K562 (cell line): ENCODE measurements around the gene UBE2K. TPM values are rescaled to one million over a fixed set of nuclear protein-coding genes. Genes with fewer than 3 reads are reported as not detected.
A peak's percentile ranks its signal among the peaks of the same experiment; 100 is the strongest.

Experiments
- ATAC-seq: fragments of 200-7000 bp; cut with Tn5 transposase; 3 replicates; pipeline ENCODE4 v1.9.1; 2020; ENCODE audit warnings: moderate library complexity
- BruUV-seq: library from RNA; stranded (reverse); fragments of 400-500 nt; replicated peaks from 2 replicates; lab custom pipeline; 2021; lab: Mats Ljungman, UMichigan
- CTCF ChIA-PET: fragments of 300-600 bp; formaldehyde crosslinking; extraction: SDS; loops from one replicate; lab custom pipeline; 2021; ENCODE audit warnings: low intra/inter-chr PET ratio; lab: Yijun Ruan, JAX
- POLR2A ChIA-PET: fragments of 300-600, 350-650 bp; sonication (Branson Sonifier 250); formaldehyde crosslinking; extraction: SDS; loops from one replicate; lab custom pipeline; 2021; ENCODE audit warnings: antibody characterized with exemption, inconsistent platforms; lab: Yijun Ruan, JAX
- DNase-seq, 4 experiments: peaks; one replicate each; pipeline versions ENCODE4 v3.0.0 to v3.0.0-alpha.2; 2011 to 2018; ENCODE audit warnings: low spot score in 3 of 4, mixed read lengths in 3 of 4; ENCODE audit errors: extremely low read depth in 1 of 4
- FAIRE-seq: peaks from 2 replicates; lab custom pipeline; 2011; peaks lifted over from hg19 to GRCh38; lab: Jason Lieb, UNC
- H2AFZ ChIP-seq: 2 replicates; pipeline ENCODE4 v1.6.0; 2011; ENCODE audit warnings: low read depth, low read length, control low read depth, inconsistent platforms
- H3K27ac ChIP-seq: fragments of 200-600 bp; 3 replicates; pipeline ENCODE4 v1.8.0; 2011; ENCODE audit warnings: low read depth, mild to moderate bottlenecking, control low read depth, inconsistent platforms, low read length, moderate library complexity, mixed read lengths; ENCODE audit errors: extremely low read depth
- H3K27me3 ChIP-seq, 2 experiments: fragments of 300-600 bp in 1 of 2; 2 replicates in 1 of 2; 3 replicates in 1 of 2; pipeline versions ENCODE4 v1.6.0 to v1.8.0; 2011; ENCODE audit warnings: inconsistent platforms in 2 of 2, low read length in 2 of 2, mild to moderate bottlenecking in 1 of 2, mixed read lengths in 1 of 2, moderate library complexity in 1 of 2; ENCODE audit not compliant: control insufficient read depth in 2 of 2, insufficient read depth in 2 of 2
- H3K36me3 ChIP-seq: fragments of 300-600 bp; 3 replicates; pipeline ENCODE4 v1.8.0; 2011; ENCODE audit warnings: mild to moderate bottlenecking, low read length, inconsistent platforms; ENCODE audit not compliant: control insufficient read depth, insufficient read depth
- H3K4me1 ChIP-seq, 2 experiments: fragments of 200-600 bp in 1 of 2; replicated peaks in 1 of 2; 2 replicates in 1 of 2; 3 replicates in 1 of 2; pipeline versions ENCODE4 v1.5.1 to v1.8.0; 2011; ENCODE audit warnings: inconsistent platforms in 2 of 2, low read length in 2 of 2, mild to moderate bottlenecking in 1 of 2, mixed read lengths in 1 of 2, moderate library complexity in 1 of 2; ENCODE audit not compliant: control insufficient read depth in 2 of 2, insufficient read depth in 2 of 2
- H3K4me2 ChIP-seq: 2 replicates; pipeline ENCODE4 v1.6.1; 2011; ENCODE audit warnings: low read length, control low read depth, inconsistent platforms, mixed read lengths; ENCODE audit not compliant: insufficient read depth
- H3K4me3 ChIP-seq: fragments of 200-600 bp; sonication (generic), shearing (Covaris generic); 2 replicates; pipeline ENCODE4 v1.5.1; 2016; ENCODE audit warnings: control low read depth, inconsistent platforms
- H3K79me2 ChIP-seq: fragments of 200-600 bp; 3 replicates; pipeline ENCODE4 v1.8.0; 2011; ENCODE audit warnings: low read length, inconsistent platforms; ENCODE audit not compliant: control insufficient read depth, insufficient read depth
- H3K9ac ChIP-seq, 2 experiments: 2 replicates each; pipeline versions ENCODE4 v1.6.0 to v1.6.1; 2011; ENCODE audit warnings: low read depth in 2 of 2, low read length in 2 of 2, control low read depth in 1 of 2, inconsistent platforms in 1 of 2, mild to moderate bottlenecking in 1 of 2, mixed read lengths in 1 of 2; ENCODE audit not compliant: insufficient read depth in 1 of 2
- H3K9me1 ChIP-seq: one replicate; pipeline ENCODE4 v1.6.0; 2011; ENCODE audit warnings: inconsistent platforms, mild to moderate bottlenecking, low read length, moderate library complexity; ENCODE audit not compliant: control insufficient read depth, insufficient read depth
- H3K9me3 ChIP-seq: replicated peaks from 2 replicates; pipeline ENCODE4 v1.5.1; 2011; ENCODE audit warnings: low read depth, low read length, inconsistent platforms; ENCODE audit not compliant: control insufficient read depth, insufficient read depth
- H4K20me1 ChIP-seq: replicated peaks from 2 replicates; pipeline ENCODE4 v1.6.1; 2011; ENCODE audit warnings: low read length, inconsistent platforms, mixed read lengths; ENCODE audit not compliant: control insufficient read depth, insufficient read depth
- ATF3 ChIP-seq, 2 experiments: fragments of 450-650 bp in 1 of 2; sonication (generic) in 1 of 2; formaldehyde crosslinking in 1 of 2; IDR thresholded peaks in 1 of 2; conservative IDR thresholded peaks in 1 of 2; 2 replicates each; pipeline versions ENCODE4 v1.6.1 to v1.8.1; 2016 to 2023; ENCODE audit warnings: mild to moderate bottlenecking in 2 of 2, moderate library complexity in 2 of 2, inconsistent platforms in 1 of 2, missing genetic modification reagents in 1 of 2
- ATF7 ChIP-seq: fragments of 450-650 bp; IDR thresholded peaks from 2 replicates; pipeline ENCODE4 v1.7.1; 2014; ENCODE audit warnings: mild to moderate bottlenecking, moderate library complexity
- CEBPB ChIP-seq: fragments of 450-650 bp; IDR thresholded peaks from 2 replicates; pipeline ENCODE4 v1.6.1; 2016; ENCODE audit warnings: missing genetic modification characterization, missing compliant biosample characterization
- CEBPG ChIP-seq, 3 experiments: fragments of 200-800 bp in 1 of 3; sonication (Bioruptor generic) in 1 of 3; sonication (generic) in 1 of 3; formaldehyde crosslinking in 1 of 3; IDR thresholded peaks in 2 of 3; conservative IDR thresholded peaks in 1 of 3; 2 replicates each; pipeline versions ENCODE4 v1.6.1 to v1.8.0; 2016 to 2022; ENCODE audit warnings: missing compliant biosample characterization in 2 of 3, missing genetic modification characterization in 2 of 3, mild to moderate bottlenecking in 1 of 3, missing genetic modification reagents in 1 of 3
- EHMT2 ChIP-seq: fragments of 450-650 bp; IDR thresholded peaks from 2 replicates; pipeline ENCODE4 v1.6.1; 2018; ENCODE audit warnings: antibody characterized with exemption
- ETV6 ChIP-seq, 3 experiments: fragments of 150-350 bp in 1 of 3; sonication (generic) in 1 of 3; formaldehyde crosslinking in 1 of 3; IDR thresholded peaks; 2 replicates each; pipeline versions ENCODE4 v1.6.1 to v1.8.0; 2014 to 2022; ENCODE audit warnings: borderline replicate concordance in 2 of 3, low read depth in 2 of 3, antibody characterized with exemption in 1 of 3, low read length in 1 of 3, mild to moderate bottlenecking in 1 of 3, missing genetic modification reagents in 1 of 3
- MECOM ChIP-seq: fragments of 250-450 bp; sonication (Bioruptor Pico); IDR thresholded peaks from 2 replicates; pipeline ENCODE4 v1.8.0; 2022; ENCODE audit warnings: inconsistent platforms
- MEIS2 ChIP-seq: fragments of 450-650 bp; IDR thresholded peaks from 2 replicates; pipeline ENCODE4 v1.6.1; 2014; ENCODE audit warnings: mild to moderate bottlenecking; ENCODE audit not compliant: partially characterized antibody
- POLR2H ChIP-seq: IDR thresholded peaks from 2 replicates; pipeline ENCODE4 v1.6.1; 2016; ENCODE audit warnings: missing genetic modification characterization, low read depth, mild to moderate bottlenecking, control low read depth, missing compliant biosample characterization, moderate library complexity
- TRIM24 ChIP-seq, 2 experiments: fragments of 450-650 bp; IDR thresholded peaks; 2 replicates each; pipeline ENCODE4 v1.6.1; 2016
- ZBTB34 ChIP-seq: fragments of 250-450 bp; sonication (Bioruptor Pico); IDR thresholded peaks from 2 replicates; pipeline ENCODE4 v1.8.0; 2021; ENCODE audit warnings: mild to moderate bottlenecking, moderate library complexity
- ZNF696 ChIP-seq: fragments of 250-450 bp; sonication (Bioruptor Pico); conservative IDR thresholded peaks from 2 replicates; pipeline ENCODE4 v1.4.0; 2020; ENCODE audit warnings: mild to moderate bottlenecking, moderate library complexity
- ZSCAN32 ChIP-seq: fragments of 450-650 bp; formaldehyde crosslinking; IDR thresholded peaks from 2 replicates; pipeline ENCODE4 v1.4.0; 2020; ENCODE audit warnings: mild to moderate bottlenecking, moderate library complexity
- WGBS: fragments of 100-300 bp; shearing (Covaris generic); methylation state at CpG from one replicate; pipeline ENCODE4 v1.1.6; 2016; ENCODE audit warnings: low coverage, mixed read lengths; ENCODE audit not compliant: insufficient coverage; ENCODE audit errors: missing lambda C conversion rate; 5-methylcytosine and 5-hydroxymethylcytosine counted together
- in situ Hi-C: fragments of 300-500 bp; cut with MboI; formaldehyde crosslinking; loops from 4 replicates; pipeline ENCODE4 v1.15.0; 2018; ENCODE audit warnings: inconsistent platforms, mixed read lengths
- intact Hi-C: fragments of 100-400 bp; cut with micrococcal nuclease; formaldehyde crosslinking; loops from 2 replicates; pipeline ENCODE4 v1.14.2; 2022
- polyA plus RNA-seq, 8 experiments: library from polyadenylated mRNA; depleted of rRNA in 4 of 8; stranded (reverse) in 5 of 8; unstranded in 3 of 8; fragments of >200 nt; fragmentation: Nextera tagmentation in 2 of 8; fragmentation: Illumina TruSeq in 1 of 8; extraction: Ambion mirVana in 2 of 8; extraction: Trizol in 1 of 8; gene quantifications; 2 replicates each; pipeline versions ENCODE4 v1.2.1 to v1.2.3, GENCODE V29; 2011 to 2014; ENCODE audit warnings: inconsistent platforms in 1 of 8, missing spikeins in 1 of 8
- total RNA-seq, 7 experiments: library from RNA; depleted of rRNA in 6 of 7; stranded (reverse); fragments of >200 nt in 6 of 7; fragmentation: Illumina TruSeq in 2 of 7; extraction: Trizol in 2 of 7; gene quantifications; 2 replicates each; pipeline versions ENCODE4 v1.2.1 to v1.2.3, GENCODE V29; 2011 to 2021; ENCODE audit warnings: low replicate concordance in 1 of 7
- TF ChIP-seq, protein P1 (sequence below): fragments of 450-650 bp; IDR thresholded peaks from 2 replicates; pipeline ENCODE4 v1.6.1; 2016
- TF ChIP-seq, protein P2 (sequence below): fragments of 450-650 bp; IDR thresholded peaks from 2 replicates; pipeline ENCODE4 v1.6.1; 2017; ENCODE audit warnings: mild to moderate bottlenecking, moderate library complexity

Gene UBE2K
- total and polyA plus RNA-seq, 9 of the 15 experiments (the other 6 are each of a cell fraction or from before 2014, with no cell fraction given) = 29.8 to 190 (median 62.6) TPM

GRCh38 chr4:39823191-39823590 is 125.3 kb downstream of the UBE2K start:
- FAIRE-seq (no peak), ATAC-seq (peak; percentile 40), DNase-seq (no peak)
- no peaks in the 10 kb centered on the region for H3K9me3 ChIP-seq
- POLR2A ChIA-PET = no interaction called here
- H3K4me3 ChIP-seq = no peak overlapping the region
- no peaks in the 10 kb centered on the region for H3K9me1 ChIP-seq
- in situ Hi-C loops = no loop called here
- 85% methylated on average over 2 of the region's 2 CpGs for WGBS
- H3K36me3 ChIP-seq = peaks cover 47% of the 10 kb centered on the region; the same call in 2 of the 3 replicates
- CTCF ChIA-PET = no interaction called here
- no peak overlapping the region for H2AFZ ChIP-seq
- BruUV-seq = no TSS peak
- no peak for TF ChIP-seq ETV6 (IDR thresholded peaks at IDR 0.05; ENCODE audit: borderline replicate concordance in 1 of 2, low read depth in 2 of 2, low read length in 1 of 2)
- TF ChIP-seq ETV6 (CRISPR knock-in tag; IDR thresholded peaks at IDR 0.05; ENCODE audit: borderline replicate concordance) = no peak
- peak; percentile 72 for TF ChIP-seq CEBPG (CRISPR knock-in tag; IDR thresholded peaks at IDR 0.05)
- peak; percentile 45 to 91 for TF ChIP-seq CEBPG (tag; conservative IDR thresholded peaks at IDR 0.05 in 1 of 2, IDR thresholded peaks at IDR 0.05 in 1 of 2)
- peak; percentile 76 for TF ChIP-seq ATF3 (IDR thresholded peaks at IDR 0.05)
- no peak for TF ChIP-seq ATF3 (CRISPR knock-in tag; conservative IDR thresholded peaks at IDR 0.05)
- 0 out of 2 replicates have a peak, but pooled peaks have one; percentile 32 for TF ChIP-seq ATF7
- TF ChIP-seq, protein P1, sequence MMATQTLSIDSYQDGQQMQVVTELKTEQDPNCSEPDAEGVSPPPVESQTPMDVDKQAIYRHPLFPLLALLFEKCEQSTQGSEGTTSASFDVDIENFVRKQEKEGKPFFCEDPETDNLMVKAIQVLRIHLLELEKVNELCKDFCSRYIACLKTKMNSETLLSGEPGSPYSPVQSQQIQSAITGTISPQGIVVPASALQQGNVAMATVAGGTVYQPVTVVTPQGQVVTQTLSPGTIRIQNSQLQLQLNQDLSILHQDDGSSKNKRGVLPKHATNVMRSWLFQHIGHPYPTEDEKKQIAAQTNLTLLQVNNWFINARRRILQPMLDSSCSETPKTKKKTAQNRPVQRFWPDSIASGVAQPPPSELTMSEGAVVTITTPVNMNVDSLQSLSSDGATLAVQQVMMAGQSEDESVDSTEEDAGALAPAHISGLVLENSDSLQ = peak; percentile 58; the same call in 1 of the 2 replicates
- TF ChIP-seq TRIM24 (IDR thresholded peaks at IDR 0.05) = peak; percentile 46 to 56; a peak in 2 of 4 replicates
- no peak for TF ChIP-seq ZBTB34 (CRISPR knock-in tag)
- no peak for TF ChIP-seq EHMT2
- TF ChIP-seq ZSCAN32 (CRISPR knock-in tag) = 0 out of 2 replicates have a peak, but pooled peaks have one; percentile 31
- peak; percentile 68 for TF ChIP-seq MEIS2
- no peak for TF ChIP-seq ZNF696 (CRISPR knock-in tag)
- TF ChIP-seq POLR2H = 0 out of 2 replicates have a peak, but pooled peaks have one; percentile 11
- TF ChIP-seq CEBPB (tag) = 0 out of 2 replicates have a peak, but pooled peaks have one; percentile 21
- peak; percentile 74 for TF ChIP-seq MECOM
- TF ChIP-seq, protein P2, sequence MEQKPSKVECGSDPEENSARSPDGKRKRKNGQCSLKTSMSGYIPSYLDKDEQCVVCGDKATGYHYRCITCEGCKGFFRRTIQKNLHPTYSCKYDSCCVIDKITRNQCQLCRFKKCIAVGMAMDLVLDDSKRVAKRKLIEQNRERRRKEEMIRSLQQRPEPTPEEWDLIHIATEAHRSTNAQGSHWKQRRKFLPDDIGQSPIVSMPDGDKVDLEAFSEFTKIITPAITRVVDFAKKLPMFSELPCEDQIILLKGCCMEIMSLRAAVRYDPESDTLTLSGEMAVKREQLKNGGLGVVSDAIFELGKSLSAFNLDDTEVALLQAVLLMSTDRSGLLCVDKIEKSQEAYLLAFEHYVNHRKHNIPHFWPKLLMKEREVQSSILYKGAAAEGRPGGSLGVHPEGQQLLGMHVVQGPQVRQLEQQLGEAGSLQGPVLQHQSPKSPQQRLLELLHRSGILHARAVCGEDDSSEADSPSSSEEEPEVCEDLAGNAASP = no peak
- TF ChIP-seq, all 486 proteins: peak for 10
- H3K27me3 ChIP-seq = no peaks in the 10 kb centered on the region
- H3K9ac ChIP-seq = no peak overlapping the region
- H3K4me1 ChIP-seq = no peaks in the 10 kb centered on the region; a peak in 3 of 5 replicates
- no peak overlapping the region for H3K4me2 ChIP-seq
- H3K27ac ChIP-seq = no peak overlapping the region
- intact Hi-C loops = loop anchor here (5.0 to 10.0 kb wide), 2 partner anchors 126 to 358 kb away; partner anchors contain the start of gene UBE2K
- no peaks in the 10 kb centered on the region for H4K20me1 ChIP-seq
- no peaks in the 10 kb centered on the region; the same call in 2 of the 3 replicates for H3K79me2 ChIP-seq
